K562 (cell line): Measurements from ENCODE around the gene DDAH2. TPM values are rescaled to one million over a fixed set of nuclear protein-coding genes. Genes with fewer than 3 reads are reported as not detected.
A peak's percentile ranks its signal among the peaks of the same experiment; 100 is the strongest.

ENCODE experiments used
- E4F1 ChIP-seq: fragments of 250-450 bp; sonication (Bioruptor Pico); IDR thresholded peaks from 2 replicates; pipeline ENCODE4 v1.5.0; 2021; ENCODE audit warnings: mild to moderate bottlenecking, borderline replicate concordance
- EP300 ChIP-seq: IDR thresholded peaks from 2 replicates; pipeline ENCODE4 v1.6.1; 2012; ENCODE audit warnings: low read length, improper control_type of control experiment
- FOXP4 ChIP-seq: sonication (generic); formaldehyde crosslinking; IDR thresholded peaks from 2 replicates; pipeline ENCODE4 v1.8.0; 2022; ENCODE audit warnings: mild to moderate bottlenecking, missing genetic modification reagents, borderline replicate concordance
- HLTF ChIP-seq: fragments of 450-650 bp; IDR thresholded peaks from 2 replicates; pipeline ENCODE4 v1.6.1; 2016
- HMGXB4 ChIP-seq: sonication (generic); formaldehyde crosslinking; IDR thresholded peaks from 2 replicates; pipeline ENCODE4 v1.8.1; 2023; ENCODE audit warnings: mild to moderate bottlenecking, missing genetic modification reagents
- HSF4 ChIP-seq: fragments of 250-450 bp; sonication (Bioruptor Pico); IDR thresholded peaks from 2 replicates; pipeline ENCODE4 v2.1.2; 2022; ENCODE audit warnings: mild to moderate bottlenecking, moderate library complexity, borderline replicate concordance
- MITF ChIP-seq: IDR thresholded peaks from 2 replicates; pipeline ENCODE4 v1.6.1; 2014; ENCODE audit warnings: antibody characterized with exemption
- RBM14 ChIP-seq: fragments of 200-400 bp; formaldehyde crosslinking; IDR thresholded peaks from 2 replicates; pipeline ENCODE4 v1.6.1; 2018; ENCODE audit warnings: low read depth, mild to moderate bottlenecking, low read length, moderate library complexity, borderline replicate concordance; ENCODE audit not compliant: insufficient read depth
- SMAD3 ChIP-seq: fragments of 450-650 bp; formaldehyde crosslinking; conservative IDR thresholded peaks from 2 replicates; pipeline ENCODE4 v1.4.0; 2020; ENCODE audit warnings: mild to moderate bottlenecking
- SMARCA4 ChIP-seq: fragments of 450-650 bp; IDR thresholded peaks from 2 replicates; pipeline ENCODE4 v1.6.1; 2016
- TBL1XR1 ChIP-seq, 2 experiments: IDR thresholded peaks; 2 replicates each; pipeline ENCODE4 v1.6.1; 2012; ENCODE audit warnings: improper control_type of control experiment in 2 of 2, low read length in 2 of 2, mild to moderate bottlenecking in 1 of 2
- ZNF395 ChIP-seq: fragments of 200-800 bp; sonication (Bioruptor generic); IDR thresholded peaks from 2 replicates; pipeline ENCODE4 v1.6.1; 2017; ENCODE audit warnings: missing genetic modification characterization, missing compliant biosample characterization
- polyA plus RNA-seq, 8 experiments: library from polyadenylated mRNA; depleted of rRNA in 4 of 8; stranded (reverse) in 5 of 8; unstranded in 3 of 8; fragments of >200 nt; fragmentation: Nextera tagmentation in 2 of 8; fragmentation: Illumina TruSeq in 1 of 8; extraction: Ambion mirVana in 2 of 8; extraction: Trizol in 1 of 8; gene quantifications; 2 replicates each; pipeline versions ENCODE4 v1.2.1 to v1.2.3, GENCODE V29; 2011 to 2014; ENCODE audit warnings: inconsistent platforms in 1 of 8, missing spikeins in 1 of 8
- total RNA-seq, 7 experiments: library from RNA; depleted of rRNA in 6 of 7; stranded (reverse); fragments of >200 nt in 6 of 7; fragmentation: Illumina TruSeq in 2 of 7; extraction: Trizol in 2 of 7; gene quantifications; 2 replicates each; pipeline versions ENCODE4 v1.2.1 to v1.2.3, GENCODE V29; 2011 to 2021; ENCODE audit warnings: low replicate concordance in 1 of 7

Gene DDAH2
- total and polyA plus RNA-seq, 9 of the 15 experiments (the other 6 are each of a cell fraction or from before 2014, with no cell fraction given) = 1.8 to 45.4 (median 21.4) TPM

- TF ChIP-seq MITF (peak; percentile 50; the same call in 1 of the 2 replicates), EP300 (no peak), SMAD3 (CRISPR knock-in tag) (peak; percentile 89), HLTF (no peak), ZNF395 (CRISPR knock-in tag) (no peak), SMARCA4 (peak; percentile 78), FOXP4 (CRISPR knock-in tag) (no peak), HMGXB4 (CRISPR knock-in tag) (no peak; the same call in 1 of the 2 replicates), TBL1XR1 (IDR thresholded peaks at IDR 0.05; ENCODE audit: low read length in 2 of 2) (0 out of 4 replicates have a peak, but pooled peaks of 1 of the 2 experiments have one; percentile 14), HSF4 (CRISPR knock-in tag) (no peak), RBM14 (no peak), E4F1 (CRISPR knock-in tag) (no peak; the same call in 1 of the 2 replicates)
Observed at GRCh38 chr6:31725502-31726350, 3.4 kb downstream of the DDAH2 start (continued).
